CD1c-positive myeloid dendritic cell (primary cell): ENCODE measurements around the gene QSOX1.

Experiments used
- DNase-seq: peaks from one replicate; pipeline ENCODE4 v3.0.0-alpha.2; 2016; ENCODE audit errors: extremely low spot score

Gene QSOX1

DNA sequence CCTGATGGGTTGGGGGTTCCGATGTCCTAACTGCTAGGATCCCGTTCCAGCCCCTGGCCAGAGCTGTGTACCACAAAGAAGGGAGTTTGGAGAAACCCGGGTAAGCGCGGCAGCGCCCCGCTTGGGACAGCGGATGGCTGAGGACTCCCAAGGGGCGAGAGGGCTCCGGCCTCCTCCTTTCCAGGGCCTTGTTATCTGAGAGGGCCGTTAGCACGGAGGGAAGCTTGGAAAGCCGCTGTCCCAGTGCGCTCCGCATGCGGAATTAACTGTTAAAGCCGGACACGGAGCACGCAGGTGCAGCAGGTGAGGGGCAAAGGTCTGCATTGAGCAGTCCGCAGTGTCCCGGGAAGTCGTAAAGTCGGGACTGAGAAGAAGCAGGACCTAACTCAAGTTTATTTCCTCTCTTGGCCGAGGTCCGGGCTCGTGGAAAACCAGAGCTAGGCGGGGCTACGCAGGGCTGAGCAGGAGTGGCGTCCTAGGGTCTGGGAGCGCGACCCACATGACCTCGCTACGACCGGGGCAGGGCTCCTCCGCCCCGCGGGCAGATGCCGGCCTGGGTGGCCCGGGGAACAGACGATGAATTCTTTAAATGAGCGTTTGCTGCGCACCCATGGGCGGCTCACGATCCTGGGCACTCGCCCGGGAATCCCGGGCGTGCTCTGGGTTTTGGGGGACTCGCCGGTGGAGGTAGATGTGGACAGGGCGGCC lies 79.9 kb downstream of the QSOX1 start:
- DNase-seq, result no peak

DNA sequence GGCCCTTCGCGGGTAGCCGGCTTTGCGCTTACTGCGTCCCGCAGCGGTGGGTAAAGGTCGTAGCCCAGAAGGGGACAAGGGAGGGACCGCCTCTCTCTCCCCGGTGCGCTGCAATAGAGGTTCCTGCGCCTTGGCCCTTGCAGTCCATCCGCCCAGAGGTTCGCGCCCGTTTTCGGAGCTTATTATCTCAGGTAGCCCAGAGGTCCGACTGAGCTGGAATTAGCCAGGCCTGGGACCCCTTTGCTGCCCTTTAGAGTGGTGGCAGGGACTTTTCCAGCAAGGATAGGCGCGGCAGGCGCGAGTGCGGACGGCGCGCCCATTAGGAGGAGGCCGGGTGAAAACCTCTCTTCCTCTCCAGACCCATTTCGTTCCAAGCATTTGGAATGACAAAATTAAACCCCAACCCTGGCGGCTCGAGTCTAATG lies 80.4 kb downstream of the QSOX1 start:
- no peak for DNase-seq

DNA sequence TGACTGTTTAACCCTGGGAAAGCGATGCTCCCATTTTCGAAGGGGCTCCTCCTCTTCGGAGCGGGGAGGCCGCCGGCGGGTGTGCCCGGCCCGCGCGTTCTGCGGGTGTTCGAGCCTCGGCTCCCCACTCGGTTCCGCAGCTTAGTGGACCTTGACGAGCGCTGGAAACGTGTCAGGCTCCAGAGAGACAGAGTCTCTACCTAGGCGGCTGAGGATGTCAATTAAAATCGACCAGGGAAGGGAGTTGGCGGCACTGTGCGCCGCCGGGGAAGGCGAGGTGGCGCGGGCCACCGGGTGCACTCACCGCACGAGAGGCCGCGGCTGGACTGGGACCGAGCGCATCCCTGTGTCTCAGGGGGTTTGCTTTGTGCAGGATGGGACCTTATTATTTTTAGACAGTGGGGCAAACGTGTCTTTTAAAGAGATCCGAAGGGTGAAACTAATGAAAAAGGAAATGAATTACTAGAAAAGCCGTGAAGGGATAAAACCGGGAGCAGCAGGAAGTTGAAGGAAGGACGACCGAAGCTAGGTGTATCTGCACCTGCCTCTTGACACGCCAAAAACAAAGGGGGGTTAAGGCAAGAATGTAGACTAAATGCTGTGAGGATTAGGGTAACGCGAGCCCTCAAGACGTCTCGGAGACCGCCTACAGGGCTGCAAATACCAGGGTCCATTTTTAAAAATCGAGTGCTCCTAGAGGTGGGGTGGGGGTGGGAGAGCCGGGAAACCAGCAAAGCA lies 81.0 kb downstream of the QSOX1 start:
- DNase-seq, result no peak

DNA sequence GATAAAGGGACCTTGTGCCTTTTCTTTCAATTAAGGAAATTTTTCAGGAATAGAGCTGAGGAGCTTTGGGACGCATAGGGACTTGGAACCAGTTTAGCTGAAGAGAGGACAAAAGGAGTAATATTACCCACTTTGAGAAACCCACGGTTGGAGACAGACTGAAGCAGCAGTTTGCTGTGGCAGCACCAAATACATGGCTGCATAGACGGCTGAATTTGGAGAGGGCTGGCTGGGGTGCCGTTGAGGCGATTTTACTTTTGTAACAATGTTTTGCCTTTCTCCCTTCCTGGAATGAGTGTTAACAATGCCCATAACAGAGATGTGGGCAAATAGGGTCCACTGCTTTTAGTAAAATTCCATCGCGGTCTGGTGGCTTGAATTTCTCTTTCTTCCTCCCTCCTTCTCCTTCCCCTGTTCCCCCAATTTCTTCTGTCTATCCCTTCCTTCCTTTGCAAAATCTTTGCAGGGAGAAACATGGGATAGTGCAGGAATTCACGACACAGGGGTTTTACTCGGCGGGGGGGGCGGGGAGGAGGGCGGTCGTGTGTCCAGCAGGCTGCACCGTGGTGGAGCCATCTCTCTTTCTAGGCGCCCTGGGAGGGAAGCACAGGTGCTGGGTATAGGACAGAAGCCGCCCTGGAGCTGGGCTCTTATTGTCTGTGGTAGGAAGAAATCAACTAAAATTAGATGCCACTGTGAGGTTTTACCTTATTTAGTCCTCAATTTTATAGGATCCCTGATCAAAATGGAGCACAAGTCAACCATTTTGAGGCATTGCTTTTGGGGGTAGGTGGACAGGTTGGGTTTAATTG lies 82.2 kb downstream of the QSOX1 start:
- DNase-seq, result no peak

DNA sequence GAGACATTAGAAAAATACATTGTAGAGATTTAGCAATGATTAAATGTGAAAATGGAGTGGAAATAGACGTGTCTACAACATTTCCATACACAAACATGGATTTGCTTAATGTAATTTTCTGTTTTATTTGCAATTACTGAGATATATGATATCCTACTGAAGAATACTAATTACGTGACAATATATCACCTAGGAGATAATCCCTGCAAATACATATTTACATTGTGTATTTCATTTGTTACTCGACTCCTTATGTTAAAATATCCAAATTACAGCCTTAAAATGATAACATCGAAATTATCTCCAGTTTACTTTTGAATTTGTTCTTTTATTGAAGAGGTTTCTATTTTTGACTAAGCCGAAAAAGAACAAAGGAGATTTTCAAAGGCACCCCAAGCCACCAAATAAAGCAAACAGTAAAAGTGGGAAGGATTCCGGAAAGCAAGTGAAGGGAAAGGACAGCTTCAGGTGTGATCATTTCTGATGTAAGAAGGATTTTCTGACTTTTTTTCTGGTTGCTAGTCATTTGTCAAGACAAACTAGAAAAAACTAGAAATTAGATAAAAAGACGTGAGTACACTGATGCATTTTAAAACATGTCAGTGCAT lies 83.3 kb downstream of the QSOX1 start:
- DNase-seq, result no peak

DNA sequence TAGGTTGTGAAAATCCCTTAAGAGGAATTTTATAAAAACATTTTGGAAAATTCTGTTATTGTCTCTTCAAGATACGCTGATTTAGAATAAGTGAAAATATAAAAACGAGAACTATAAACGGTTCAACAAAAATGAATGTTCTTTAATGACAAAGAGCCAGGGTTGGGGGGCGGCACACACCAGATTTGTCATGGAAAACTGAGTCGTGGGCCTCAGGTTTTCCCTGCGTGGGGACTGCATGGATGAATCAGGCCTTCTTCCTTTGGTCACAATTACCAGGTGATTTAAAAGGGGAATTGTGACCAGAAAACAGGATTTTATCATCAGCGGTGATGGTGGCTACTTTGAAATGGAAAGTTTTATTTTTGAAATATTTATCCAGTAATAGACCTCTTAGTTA lies 84.0 kb downstream of the QSOX1 start:
- DNase-seq, result no peak

DNA sequence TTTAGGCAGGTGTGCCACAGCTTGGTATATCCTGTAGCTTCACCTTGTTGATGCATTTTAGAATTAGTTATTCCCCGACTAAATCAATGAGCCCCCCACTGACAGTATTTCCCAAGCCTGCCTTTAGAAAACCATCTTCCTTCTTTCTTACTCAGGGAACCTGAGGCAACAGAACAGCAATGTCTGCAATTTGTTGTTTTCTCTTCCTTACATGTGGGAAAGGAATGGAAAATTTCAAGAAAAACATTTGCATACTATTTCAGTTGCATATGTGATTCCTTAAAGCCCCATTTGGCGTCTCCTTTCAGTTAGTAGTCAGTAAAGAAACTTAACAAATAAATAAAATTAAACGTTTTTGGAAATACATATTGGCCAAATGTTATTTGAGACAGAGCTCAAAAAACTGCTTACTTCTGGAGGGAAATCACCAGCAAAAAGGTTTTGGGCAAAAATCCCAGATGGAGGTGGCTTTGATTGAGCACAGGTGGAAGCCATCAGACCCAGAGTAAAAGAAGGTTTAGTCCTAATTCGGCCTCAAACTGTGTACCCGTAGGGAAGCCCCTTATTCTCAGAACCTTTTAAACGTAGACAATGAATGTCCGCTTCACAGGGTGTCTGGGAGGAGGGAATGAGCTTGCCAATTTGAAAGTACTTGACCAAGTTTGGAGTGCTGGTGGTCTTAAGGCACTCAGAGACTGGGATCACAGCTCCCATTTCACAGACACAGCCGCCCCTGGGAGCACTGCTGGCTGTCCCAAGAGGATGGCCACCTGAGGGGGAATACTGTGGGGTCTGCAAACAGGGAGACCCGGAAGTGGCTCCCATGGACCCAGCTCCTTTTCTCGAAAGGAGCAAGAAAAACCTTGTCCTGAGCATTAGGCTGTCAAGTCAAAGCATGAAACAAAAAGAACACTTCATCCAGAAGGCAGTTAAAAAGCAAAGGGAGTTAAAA lies 84.8 kb downstream of the QSOX1 start:
- no peak for DNase-seq

DNA sequence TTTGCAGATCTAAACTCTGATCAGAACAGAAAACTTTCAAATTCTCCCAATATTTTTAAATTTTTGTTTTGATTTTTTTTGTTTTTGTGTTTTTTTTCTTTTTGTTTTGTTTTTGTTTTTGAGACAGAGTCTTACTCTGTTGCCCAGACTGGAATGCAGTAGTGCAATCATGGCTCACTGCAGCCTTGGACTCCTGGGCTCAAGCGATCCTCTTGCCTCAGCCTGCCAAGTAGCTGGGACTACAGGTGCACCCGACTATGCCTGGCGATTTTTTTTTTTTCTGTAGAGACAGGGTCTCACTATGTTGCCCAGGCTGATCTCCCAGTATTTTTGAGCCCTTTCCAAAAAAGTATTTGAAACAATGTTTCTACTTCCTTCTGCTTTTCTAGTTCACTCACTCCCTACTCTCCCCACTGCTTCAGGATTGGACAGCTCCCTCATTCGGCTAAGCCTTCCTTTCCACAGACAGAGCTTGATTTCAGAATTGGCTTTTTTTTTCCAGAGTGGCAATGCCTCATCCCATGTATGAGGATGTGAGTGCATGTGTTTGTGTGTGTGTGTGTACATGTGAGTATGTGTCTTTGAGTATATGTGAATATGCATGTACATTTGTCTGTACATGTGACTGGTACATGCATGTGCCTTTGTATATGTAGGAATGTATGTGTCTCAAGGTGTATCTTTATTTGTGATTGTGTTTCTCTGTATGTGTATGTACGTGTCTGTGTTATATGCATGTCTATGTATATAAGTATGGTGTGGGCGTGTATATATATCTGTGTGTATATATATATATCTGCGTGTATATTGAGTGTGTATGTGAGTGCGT lies 87.3 kb downstream of the QSOX1 start:
- DNase-seq, result no peak

DNA sequence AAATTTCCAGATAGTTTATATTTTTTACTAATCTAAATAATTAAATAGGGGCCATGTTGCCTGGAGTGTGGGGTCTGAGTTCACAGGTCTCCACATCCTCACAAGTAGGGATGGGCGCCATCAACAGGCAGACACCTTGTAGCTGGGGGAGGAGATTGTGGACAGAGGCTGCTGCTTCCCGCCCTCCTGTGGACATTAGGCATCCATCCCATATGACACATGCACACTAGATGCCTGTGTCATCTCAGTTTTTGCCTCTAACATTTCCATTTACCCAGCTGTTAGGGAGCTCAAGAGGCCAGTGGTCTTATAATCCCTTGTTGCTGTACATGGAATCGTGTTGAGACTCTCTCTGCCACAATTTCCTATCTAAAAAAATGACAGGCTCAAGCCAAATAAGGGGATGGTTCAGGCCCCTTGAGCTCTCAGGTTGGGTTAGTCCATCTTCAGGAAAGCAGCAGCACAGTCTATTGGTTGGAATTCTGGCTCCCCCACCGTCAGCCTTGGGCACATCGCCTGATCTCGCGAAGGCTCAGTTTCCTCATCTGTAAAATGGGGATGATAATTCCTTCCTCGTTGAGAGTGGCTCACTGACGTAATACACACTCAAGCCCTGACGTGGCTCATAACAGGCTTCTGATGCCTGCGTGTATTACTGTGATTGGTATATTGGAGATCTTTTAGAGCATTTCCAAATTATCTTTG lies 89.0 kb downstream of the QSOX1 start:
- no peak for DNase-seq

DNA sequence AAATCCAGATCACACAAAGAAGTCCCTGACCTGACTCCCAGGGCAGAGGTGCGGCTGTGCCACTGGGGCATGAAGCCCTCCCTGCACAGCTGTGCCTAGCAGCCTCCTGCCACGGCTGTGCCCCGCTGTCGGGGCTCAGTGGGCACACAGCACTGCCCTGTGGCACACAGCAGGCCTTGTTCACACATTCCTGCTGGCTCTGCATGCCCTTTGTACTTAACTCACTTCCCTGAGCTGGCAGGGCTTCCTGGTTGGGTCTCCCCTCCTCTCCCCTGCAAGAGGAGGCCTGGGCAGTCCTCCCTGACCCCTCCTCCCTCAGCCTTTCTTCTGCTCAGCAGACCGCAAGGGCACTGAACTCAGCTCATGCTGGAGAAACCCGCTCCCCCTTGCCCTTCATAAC lies 90.2 kb downstream of the QSOX1 start:
- no peak for DNase-seq

DNA sequence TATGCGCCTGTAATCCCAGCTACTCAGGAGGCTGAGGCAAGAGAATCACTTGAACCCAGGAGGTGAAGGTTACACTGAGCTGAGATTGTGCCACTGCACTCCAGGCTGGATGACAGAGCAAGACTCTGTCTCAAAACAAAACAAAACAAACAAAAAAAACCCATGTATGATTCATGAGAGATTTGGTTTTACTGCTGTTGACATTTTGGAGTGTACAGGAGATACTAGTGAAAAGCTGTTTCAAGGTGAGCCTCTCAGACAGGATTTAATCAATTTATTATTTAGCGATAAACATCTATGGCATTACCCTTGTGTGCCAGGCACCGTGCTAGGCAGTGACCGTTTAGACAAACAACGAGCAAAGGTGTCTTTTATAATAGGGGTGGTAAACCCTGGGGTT lies 91.9 kb downstream of the QSOX1 start:
- DNase-seq, result no peak

DNA sequence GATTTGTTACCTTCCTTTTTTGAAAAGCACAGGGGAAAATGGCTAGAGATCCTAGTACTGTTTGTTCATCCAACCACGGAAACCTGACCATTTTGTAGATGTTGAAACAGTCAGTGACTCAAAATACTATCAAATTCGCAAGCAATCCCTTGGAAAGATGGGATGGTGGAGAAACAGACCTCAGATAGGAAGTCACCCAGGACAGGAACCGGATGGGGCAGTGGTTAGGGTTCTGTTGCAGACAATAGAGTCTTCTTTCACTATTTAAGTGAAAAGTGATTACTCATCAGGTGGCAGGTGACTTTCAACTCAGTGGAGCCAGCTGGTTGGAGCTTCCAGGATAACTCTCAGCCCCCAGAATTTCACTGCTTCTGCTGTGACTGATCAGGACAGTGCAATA lies 92.4 kb downstream of the QSOX1 start:
- no peak for DNase-seq

DNA sequence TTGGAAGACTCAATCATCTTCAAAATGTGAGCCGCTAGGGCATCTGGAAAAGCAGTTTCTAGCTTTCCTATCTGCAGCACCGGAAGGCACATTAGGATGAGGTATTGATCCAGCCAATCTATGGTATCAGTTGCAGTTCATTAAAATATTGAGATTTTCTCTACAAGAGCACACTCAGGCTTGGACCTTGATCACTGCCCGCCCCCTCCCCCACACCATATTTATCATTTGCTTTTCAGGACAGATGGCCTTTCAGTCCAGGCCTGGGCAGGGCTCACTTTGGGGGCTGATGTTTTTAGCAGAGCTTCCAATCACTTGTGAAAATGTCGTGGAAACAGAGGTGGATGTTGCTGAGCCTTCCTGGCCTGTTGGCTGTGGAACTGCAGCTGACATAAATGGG lies 92.9 kb downstream of the QSOX1 start:
- no peak for DNase-seq

DNA sequence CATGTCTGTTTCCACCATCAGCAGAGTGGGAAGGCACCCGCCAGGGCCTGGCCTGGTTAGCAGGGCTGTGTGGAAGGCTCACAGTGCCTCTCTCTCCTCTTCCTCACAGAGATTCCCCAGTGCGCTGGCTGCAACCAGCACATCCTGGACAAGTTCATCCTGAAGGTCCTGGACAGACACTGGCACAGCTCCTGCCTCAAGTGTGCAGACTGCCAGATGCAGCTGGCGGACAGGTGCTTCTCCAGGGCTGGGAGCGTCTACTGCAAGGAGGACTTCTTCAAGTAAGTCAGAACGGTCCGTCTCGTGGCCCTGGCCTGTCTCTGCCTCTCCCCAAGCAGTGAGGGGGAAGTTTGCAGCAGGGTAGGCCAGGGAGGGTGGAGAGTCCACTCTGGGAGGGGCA lies 93.5 kb downstream of the QSOX1 start:
- DNase-seq, result no peak

DNA sequence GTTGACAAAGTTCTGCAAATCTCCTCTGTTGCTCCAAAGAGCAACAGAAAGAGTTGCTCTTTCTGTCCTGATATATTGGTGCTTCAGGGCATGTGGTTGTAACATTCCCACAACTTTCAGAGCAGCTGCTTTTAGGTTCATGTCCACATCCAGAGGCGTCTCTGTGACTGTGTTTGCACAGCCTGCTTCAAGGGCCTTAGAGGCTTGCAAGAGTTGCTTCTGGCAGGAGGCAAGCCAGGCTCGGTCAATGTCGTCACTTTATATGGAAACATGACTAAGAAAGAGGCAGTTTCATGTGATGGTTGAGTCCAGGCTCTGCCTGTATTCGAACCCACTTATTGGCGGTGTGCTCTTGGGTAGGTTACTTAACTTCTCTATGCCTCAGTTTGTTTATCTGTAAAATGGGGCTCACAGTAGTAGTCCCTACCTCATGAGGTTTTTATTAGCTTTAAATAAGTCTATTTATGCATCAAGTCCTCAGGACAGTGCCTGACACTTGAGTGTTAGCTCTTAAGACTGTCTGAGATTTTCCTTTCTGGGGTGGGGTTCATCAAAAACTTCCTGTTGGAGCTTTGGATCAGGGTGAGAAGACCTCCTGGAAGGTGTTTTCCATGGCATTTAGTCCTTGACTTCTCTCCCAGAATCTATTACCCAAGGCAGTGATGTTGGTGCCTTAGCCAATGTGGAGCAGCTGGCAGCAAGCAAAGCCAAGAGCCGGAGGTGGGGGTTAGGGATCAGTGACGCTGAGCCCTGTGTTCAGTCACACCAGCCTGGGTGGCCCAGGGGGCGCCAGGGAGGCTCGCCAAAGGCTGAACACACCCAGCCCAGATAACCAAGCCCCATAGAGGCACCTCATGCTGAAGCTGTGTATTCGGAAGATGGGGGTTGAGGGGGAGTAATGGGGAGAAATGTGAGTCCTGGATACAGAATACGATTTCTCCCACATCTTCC lies 94.3 kb downstream of the QSOX1 start:
- DNase-seq, result no peak

DNA sequence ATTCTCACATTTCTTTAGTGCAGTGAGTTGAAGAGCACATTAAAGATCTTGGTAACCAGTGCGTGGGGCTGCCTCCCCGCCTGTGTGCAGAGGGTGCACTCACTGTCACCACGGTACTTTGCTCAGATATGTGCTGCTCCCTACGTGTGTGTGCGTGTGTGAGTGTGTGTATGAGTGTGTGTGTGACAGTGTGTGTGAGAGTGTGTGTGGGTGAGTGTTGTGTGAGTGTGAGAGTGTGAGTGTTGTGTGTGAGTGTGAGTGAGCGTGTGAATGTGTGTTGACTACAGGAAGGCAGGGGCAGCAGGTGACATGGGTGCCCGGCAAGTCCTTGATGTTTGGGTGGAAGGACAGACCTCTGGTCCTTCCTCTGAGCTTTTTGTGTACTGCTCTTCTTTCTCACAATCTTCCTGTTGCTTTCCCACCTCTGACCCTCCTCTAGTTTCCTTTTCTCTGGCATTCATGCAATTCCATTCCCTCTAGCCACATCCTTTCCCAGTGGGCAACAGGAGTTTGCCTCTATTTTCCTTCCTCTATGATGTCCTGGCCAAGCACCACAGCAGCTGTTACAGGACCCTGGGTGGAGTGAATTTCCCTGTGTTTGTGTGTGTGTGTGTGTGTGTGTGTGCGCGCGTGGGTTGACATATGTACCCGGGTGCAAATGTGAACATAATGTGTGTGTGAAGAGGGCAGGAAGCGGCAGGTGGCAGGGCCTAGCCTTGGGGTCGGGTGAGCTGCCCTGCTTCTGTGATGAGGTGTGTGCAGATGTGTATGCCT lies 95.2 kb downstream of the QSOX1 start:
- no peak for DNase-seq

DNA sequence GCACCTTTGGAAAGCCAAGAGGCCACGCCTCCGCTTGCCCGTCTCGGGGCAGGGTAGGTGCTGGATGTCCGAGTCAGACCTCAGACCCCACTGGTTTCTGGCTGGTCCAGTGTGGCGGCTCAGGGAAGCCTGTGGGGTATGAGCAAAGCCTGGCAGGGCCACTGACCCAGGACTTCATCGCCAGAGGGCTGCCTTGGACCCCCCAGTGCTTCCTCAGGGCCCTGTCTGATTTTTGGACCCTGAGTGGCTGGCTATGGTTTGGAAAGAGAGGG lies 95.8 kb downstream of the QSOX1 start:
- no peak for DNase-seq
